Measurements from ENCODE around the gene CAMSAP1. TPM values are rescaled to one million over a fixed set of nuclear protein-coding genes. Genes with fewer than 3 reads are reported as not detected.

Gene CAMSAP1
- total RNA-seq, 1 donor from 2014 or later: 25.5 TPM

DNA sequence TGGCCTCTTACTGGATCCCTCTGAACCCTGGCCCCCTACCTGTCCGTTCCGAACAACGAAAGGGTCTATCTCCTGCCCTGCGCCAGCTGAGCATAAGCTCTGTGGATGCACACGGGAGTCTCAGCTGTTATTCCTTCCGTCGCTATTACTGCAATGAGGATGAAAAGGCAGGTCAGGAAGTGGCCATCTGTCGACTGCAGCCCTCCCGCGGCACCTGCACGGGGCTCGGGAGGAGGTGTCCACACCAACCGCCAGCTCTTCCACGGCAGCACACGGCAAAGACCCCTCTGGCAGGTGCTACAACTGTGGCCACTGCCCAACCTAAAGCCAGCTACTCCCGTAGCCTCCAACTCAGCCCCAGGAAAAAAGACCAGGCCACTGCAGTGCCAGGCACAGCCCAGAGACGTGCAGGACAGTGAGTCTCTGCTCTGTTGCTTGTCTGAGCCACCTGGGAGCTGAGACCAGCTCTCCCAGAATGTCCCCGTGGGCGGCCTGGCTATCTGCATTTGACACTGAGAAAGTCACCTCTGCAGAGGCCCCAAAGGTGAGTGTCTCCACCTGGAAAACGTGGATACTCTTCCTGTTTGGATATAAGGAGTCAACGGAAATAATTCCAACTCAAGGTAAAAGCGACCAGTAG, 19.1 kb downstream of the CAMSAP1 start:
- DNase-seq (ENCODE audit: low spot score): no peak
- intact Hi-C loops (cut with DNase I): no loop called here

DNA sequence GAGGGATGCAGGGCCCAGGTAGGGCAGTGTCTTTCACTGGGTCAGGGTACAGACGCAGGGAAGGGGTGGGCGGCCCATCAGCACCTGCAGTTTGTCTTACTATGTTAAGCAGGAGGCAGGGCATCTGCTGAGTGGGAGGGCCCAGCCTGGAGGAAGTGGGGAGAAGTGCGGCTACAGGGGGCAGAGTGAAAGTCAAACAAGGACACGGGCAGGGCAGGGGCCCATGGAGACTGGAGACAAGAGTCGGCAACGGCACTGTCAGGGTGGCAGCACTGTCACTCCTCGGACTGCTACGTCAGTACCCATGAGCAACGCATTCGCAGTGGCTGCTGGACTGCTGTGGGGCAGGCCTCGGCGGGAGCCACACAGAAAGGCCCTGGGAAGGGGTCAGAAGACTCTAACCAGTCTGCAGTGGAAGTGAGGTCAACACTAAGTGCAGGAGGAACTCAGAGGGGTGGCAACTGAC, 19.7 kb downstream of the CAMSAP1 start:
- no peak for DNase-seq (ENCODE audit: low spot score)
- intact Hi-C loops (cut with DNase I): no loop called here

DNA sequence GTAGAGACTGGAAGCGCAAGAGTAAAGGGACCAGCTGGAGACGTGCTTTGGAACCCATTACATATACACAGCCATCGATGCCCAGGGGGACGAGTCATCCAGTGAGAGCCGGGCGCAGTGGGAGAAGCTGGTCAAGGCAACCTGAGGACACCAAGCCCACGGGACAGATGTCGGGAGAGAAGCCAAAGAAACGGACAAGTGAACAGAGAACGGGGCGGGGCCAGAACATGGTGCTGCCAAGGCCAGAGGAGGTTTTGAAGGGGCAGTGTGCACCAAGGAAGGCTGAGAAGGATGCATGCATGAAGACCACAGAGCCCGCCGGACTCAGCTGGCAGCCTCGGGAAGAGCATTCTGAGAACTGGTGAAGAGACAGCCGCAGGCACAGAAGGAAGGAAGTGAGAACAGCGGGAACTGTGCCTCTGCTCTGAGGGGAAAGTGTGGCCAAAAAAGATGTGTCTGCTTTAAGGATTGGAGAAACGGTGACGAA, 20.3 kb downstream of the CAMSAP1 start:
- no peak for DNase-seq (ENCODE audit: low spot score)
- intact Hi-C loops (cut with DNase I): no loop called here

DNA sequence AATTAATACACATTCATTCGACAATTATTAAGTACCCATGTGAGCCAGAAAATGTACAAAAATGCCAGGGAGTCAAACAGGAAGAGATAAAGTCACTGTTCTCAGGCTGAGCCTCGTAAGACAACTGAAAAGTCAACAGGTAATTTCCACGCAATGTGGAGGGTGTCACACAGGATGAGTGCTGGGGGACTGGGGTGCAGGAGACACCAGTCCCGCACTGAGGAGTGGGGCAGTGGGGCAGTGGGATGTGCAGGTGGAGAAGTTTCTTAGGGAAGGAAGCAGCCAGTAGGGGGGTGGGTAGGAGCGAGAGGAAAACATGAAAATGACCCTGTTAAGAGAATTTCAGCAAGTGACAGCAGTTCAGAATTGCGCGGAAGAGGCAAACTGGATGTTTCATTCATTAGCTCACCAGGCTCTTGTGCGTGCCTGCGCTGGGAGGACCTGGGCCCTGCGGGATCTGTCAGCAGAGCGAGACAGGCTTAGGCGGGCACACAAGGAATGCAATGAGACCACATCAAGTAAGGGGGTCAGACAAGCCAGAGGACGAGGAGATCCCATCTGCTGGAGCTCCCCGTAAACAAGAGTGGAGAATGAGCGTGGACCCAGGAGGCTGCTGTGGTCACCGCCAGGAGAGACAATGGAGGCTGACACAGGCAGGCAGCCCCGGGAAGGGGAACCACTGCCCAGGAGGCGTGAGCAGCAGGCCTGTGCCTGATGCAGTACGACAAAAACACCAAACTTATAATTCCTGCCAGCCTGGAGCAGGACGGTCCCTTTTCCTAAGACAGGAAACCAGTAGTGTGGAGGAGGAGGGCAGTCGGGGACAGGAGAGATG, 21.0 kb downstream of the CAMSAP1 start:
- DNase-seq (ENCODE audit: low spot score): no peak
- intact Hi-C loops (cut with DNase I): no loop called here

DNA sequence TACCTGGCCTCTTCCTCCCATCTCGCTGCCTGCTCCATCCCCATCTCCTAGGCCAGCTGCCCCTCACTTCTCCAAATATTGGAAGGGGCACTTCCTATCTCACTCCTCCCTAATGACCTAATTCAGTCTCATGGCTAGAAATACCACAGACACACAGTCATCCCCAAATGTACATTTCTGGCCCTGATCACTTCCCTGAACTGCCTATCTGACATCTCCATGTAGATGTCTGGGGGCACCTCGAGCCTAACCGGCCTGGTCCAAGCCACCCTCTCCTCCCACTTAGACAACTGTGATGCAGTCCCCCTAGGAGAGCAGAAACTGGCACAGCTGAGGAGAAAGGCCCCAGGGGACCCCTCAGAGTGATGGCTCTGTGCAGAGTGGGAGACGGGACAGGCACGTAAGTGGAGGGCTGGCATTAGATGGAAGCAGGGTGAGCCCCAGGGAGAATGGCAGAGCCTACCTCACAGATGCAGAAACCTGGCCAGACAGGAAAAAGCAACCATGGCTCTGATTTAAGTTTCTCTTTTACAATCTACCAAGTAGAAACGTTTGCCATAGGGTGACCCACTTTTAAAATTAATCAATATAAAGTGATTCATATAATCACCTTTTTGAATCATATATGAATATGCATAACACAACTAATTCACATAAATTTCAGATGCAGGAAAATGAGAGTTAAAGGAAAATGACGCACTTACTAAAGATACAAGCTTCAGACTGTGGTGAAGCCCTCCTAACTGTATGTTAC, 22.1 kb downstream of the CAMSAP1 start:
- intact Hi-C loops (cut with DNase I): no loop called here

DNA sequence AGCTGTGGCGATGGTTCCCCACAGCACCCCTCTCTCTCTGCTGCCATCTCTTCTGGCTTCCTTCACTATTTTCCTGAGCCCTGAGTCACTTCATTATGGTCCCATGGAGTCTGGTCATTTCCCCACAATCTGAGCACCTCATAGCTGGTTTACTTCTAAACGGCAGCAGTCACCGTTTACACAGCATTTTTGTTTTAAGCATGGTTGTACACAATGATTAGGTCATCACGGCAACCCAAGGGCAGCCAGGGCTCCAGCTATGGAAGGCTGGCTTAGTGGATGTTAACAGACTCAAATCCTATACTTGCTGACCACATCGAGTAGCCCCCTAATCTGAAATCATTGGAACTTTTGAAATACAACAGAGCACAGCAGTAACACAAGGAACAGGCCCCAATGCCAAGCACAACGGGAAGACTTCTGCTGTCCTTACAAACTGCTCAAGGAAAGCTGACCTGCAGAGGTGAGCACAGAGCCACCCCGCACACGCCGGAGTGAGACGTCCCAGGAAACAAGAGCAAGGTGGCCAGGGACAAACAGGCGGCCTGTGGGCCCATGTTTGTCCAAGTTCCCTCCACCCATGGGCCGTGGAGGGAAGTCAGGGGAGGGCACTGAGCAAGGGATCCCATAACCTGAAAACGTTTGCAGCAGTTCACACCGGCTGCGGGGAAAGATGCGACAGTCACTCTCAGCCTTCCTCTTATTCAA, 22.9 kb downstream of the CAMSAP1 start:
- DNase-seq (ENCODE audit: low spot score): no peak
- intact Hi-C loops (cut with DNase I): no loop called here

More for the DNA sequence above, 22.1 kb downstream of the CAMSAP1 start:
- DNase-seq (ENCODE audit: low spot score): no peak

DNA sequence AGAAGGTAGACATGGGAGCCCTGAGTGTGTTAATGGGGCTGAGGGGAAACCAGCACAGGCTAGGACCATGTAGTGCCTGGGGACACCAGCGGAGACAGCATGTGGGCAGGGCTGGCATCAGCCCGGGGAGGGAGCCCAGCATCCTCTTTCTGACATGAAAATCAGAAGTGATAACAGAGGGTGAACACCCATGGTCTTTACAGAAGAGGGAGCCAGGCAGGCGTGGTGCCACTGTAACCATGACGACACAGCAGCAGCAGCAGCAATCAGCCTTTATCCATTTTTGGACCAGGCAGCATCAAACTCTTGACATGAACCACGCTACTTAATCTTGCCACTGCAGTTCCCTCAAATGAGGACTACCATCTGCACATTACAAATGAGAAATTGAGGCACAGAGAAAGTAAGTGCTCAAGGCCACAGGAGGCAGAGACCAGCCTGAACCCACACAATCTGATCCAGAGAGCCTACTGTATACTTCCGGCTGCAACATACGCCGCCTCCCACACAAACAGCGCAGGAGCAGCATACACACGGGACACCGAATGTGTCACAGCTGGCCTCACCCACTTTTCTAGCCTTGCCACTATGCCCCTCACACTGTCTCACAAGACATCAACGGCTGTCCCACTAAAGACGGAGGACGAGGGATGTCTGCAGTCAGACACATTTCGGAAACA, 23.8 kb downstream of the CAMSAP1 start:
- intact Hi-C loops (cut with DNase I): no loop called here
- DNase-seq (ENCODE audit: low spot score): no peak

DNA sequence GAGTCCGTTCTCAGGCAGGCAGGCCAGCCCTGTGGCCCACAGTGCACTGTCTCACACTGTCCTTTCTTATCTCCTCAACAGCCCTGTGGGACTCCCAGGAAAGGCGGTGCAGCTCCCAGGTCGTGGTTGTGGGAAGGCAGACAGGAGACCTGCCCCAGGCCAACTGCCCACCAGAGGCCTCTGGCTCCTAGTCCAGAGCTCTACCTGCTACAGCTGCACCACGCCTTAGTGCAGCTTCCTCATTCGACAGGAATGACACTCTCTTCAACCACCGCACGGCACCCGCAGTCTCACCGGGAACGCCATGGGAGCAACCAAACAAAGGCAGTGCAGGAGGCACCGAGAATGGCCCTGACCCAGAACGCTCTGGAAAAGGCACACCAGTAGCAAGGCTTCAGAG, 25.3 kb downstream of the CAMSAP1 start:
- DNase-seq (ENCODE audit: low spot score): no peak
- intact Hi-C loops (cut with DNase I): no loop called here

DNA sequence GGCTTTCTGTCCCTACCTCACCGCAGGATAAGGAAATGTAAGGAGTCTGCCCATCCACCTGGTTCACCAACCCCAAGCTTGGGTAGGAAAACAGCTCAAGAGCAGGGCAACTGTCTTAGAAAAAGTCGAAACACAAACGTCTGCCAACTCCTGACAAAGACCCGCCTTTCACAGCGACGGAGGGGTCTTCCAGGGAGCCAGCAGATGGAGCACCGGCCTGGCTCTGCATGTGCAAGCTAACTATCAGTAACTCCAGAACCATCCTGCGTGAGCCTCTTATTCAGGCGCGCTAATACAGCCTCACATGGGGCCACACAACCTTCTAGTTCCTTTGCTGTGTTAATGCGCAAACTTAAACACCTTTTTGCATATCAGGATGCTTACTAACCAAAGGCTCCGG, 26.9 kb downstream of the CAMSAP1 start:
- no peak for DNase-seq (ENCODE audit: low spot score)
- intact Hi-C loops (cut with DNase I): no loop called here

DNA sequence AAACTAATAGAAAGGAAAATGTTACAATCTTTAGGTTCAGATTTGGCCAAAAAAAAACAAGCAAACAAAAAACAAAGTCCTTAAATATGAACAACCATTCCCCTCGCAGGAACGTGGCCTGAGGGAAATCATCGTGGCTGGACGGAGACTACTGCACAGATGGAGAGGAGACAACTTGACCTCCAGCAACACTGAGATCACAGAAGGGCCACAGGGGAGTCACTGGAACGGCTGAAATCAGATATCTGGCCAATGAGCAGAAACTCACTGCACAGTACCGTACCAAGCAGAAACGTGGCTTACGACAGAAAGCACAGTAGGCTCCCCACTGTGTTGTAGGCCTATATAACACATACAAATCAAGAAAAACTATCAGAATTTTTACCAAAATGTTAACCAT, 27.7 kb downstream of the CAMSAP1 start:
- intact Hi-C loops (cut with DNase I): no loop called here
- DNase-seq (ENCODE audit: low spot score): no peak

DNA sequence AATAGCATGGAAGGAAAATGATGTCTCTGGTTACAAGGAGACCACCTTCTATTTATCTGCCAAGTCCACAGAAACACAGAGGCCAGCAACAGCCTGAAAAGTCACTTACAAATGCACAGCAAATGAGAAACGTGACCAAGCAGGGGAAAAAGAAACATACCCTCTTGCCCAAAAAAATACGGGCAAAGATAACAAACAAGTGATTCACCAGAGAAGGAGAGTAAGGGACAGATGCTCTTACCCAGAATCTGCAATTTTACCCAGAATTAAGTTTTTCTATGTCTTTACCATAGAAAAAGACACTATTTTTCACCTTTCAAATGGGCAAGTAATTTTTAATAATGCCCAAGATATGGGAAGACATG, 28.1 kb downstream of the CAMSAP1 start:
- intact Hi-C loops (cut with DNase I): no loop called here
- DNase-seq (ENCODE audit: low spot score): no peak

DNA sequence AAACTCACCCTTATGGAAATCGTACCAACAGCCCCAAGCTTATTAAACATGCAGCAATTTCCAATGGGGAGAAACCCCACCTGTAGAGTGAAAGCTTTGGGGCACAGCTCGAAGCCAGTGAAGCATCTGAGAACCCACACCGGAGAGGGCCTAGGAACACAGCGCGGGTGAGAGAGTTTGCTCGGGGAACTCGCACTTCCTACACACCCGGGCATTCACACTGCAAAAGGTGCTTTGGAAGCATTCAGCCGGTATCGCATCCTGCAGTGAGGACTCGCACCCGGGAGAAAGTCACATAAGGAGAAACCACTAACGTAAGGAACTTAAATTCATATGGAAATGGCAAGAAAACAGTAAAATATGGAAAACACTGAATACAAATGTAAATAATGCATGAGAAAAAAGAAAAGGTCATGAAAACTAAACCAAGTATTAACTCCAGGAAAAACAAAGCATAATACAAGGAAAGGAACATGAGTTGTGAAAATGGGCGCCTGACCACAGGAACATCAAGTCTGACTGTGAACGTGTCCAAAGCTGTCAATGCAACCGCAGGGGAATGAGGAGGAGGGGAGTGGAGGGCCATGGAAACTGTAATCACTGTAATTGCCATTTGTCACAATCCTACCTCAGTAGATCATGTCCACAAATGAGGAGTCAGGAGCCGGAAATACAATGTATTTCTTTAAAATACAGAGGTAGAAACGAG, 28.7 kb downstream of the CAMSAP1 start:
- no peak for DNase-seq (ENCODE audit: low spot score)
- intact Hi-C loops (cut with DNase I): no loop called here

DNA sequence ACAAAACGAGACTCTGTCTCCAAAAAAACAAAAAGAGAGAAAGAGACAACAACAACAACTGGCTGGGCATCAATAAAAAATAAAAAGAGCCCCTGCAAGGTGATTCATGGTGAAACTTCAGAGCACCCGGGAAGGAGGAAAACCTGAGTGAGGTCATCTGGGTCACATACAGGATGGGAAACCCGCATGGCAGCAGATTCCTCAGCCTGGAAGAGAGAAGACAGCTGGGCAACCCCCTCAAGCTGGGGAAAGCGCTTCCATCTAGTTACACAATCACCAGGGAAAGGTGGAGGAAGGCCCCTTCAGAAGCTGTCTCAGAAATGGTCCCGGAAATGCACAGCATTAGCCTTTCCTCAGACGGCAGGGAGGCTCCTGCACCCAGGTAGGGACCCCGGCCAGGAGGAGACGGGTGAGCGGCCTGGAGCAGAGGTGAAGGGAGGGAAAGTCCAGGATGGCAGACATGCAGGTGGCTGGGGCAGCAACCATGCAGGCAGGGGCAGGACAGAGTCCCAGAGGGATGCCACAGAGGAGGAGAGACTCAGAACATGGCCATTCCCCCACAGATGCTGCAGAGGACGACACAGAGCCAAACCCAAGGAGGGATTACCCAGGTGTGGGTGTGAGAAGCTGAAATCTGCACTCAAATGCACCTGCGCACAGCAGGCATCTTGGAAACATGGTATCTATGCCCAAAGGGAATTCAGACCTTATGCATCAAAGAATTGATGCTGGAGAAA, 29.4 kb downstream of the CAMSAP1 start:
- DNase-seq (ENCODE audit: low spot score): no peak
- intact Hi-C loops (cut with DNase I): no loop called here

DNA sequence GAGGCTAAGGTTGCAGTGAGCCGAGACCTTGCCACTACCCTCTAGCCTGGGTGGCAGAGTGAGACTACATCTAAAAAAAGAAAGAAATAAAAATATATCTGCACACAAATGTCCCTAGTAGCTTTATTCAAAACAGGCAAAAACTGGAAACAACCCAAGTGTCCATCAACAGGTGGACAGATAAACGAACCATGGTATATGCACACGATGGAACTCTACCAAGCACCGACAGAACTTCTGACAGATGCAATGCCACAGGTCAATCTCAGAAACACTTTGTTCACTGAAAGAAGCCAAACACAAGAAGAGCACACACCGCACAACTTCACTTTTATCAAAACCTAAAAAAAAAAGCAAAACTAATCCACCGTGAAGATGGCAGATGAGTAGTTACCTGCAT, 30.4 kb downstream of the CAMSAP1 start:
- DNase-seq (ENCODE audit: low spot score): no peak
- intact Hi-C loops (cut with DNase I): no loop called here

DNA sequence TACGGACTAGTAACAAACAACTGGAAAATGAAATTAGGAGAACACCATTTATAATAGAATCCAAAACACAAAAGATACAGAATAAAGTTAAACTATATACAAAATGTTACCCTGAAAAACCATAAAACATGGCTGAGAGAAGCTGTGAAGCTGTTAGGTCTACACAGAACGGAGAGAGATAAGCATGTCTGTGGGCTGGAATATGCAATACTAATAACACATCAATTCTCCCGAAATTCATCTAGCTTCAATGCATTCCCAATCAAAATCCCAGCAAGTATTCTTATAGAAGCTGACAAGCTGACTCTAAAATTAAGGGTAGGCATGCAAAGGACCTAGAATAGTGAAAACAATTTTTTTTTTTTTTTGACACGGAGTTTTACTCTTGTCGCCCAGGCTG, 32.5 kb downstream of the CAMSAP1 start:
- intact Hi-C loops (cut with DNase I): no loop called here
- no peak for DNase-seq (ENCODE audit: low spot score)

DNA sequence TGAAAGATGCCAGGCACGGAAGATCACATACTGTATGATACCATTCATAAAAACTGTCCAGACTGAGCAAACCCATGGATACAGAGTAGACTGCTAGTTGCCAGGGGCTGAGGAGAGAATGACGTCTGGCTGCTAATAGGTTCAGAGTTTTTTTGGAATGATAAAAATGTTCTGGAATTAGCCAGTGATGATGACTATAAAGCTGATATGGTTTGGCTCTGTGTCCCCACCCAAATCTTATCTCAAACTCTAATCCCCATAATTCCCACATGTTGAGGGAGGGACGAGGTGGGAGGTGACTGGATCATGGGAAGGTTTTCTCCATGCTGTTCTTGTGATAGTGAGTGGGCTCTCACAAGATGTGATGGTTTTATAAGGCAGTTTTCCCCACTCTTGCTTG, 37.4 kb downstream of the CAMSAP1 start:
- intact Hi-C loops (cut with DNase I): loop anchor here (5.0 kb wide), 1 partner anchor 37 kb away; the partner anchor contains the start of gene CAMSAP1
- DNase-seq (ENCODE audit: low spot score): no peak

DNA sequence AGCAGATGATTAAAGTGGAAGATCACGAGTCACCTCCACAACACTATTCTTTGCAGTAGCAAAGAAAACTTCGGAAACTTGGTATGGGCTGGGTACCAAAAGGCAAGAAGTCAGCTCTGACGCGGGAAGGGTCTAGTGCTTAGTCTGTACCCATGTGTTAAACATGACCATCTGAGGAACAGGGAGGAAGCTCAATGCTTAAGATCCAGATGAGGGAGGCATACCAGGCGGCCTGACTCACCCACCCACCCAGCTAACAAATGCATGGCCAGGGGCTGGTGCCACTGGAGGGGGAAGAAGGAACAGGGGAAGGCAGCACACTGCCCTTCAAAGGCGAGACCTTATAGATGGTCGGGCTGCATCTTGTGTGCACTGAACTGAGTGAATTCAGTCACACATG, 41.8 kb downstream of the CAMSAP1 start:
- intact Hi-C loops (cut with DNase I): loop anchor here (2.0 to 5.0 kb wide), 3 partner anchors 42 to 257 kb away; partner anchors contain the start of gene CAMSAP1
- DNase-seq (ENCODE audit: low spot score): no peak
